DMS114 treated with DMSO at 0.1 percent for 48 hours (cell line): ENCODE results near the gene SLC10A3.

Experiments used
- DNase-seq: peaks from one replicate; lab custom pipeline; 2025; ENCODE audit not compliant: unreplicated experiment; lab: John Stamatoyannopoulos, UW

The SLC10A3 gene

GRCh38 chrX:154441984-154442707 lies 48.3 kb downstream of the SLC10A3 start:
- no peak for DNase-seq

DNA sequence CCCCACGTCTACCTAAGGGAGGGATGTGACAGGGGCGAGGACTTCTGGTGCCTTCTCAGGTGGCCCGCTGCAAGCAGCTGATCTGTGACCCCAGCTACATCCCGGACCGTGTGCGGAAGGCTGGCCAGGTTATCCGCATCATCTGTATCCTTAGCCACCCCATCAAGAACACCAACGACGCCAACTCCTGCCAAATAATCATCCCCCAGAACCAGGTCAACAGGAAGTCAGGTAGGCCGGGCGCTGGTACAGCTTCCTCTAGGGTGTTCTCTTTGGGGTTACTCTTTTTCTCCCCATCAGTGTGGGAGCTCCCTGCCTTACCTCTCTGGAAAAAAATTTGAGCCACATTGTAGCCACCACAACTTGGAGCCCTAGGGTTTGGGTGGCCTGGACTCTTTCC lies 48.9 kb downstream of the SLC10A3 start:
- no peak for DNase-seq

- DNase-seq: no peak
These were observed 49.6 kb downstream of the SLC10A3 start for GRCh38 chrX:154440623-154441357.

DNA sequence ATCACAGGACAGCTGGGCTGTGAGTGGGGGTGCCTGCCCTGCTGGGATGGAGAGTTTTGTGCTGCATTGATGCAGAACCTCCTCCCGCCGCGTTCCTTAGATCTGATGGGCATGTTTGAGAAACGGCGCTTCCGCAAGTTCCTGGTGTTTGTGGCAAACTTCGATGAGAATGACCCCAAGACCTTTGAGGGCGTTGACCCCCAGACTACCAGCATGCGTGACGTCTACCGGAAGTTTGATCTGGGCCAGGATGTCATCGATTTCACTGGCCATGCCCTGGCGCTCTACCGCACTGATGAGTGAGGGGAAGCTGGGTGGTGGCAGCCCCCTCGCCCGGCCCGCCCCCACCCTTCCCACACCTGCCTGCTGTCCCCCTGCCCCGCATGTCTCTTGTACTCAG lies 50.6 kb downstream of the SLC10A3 start:
- no peak for DNase-seq

DNA sequence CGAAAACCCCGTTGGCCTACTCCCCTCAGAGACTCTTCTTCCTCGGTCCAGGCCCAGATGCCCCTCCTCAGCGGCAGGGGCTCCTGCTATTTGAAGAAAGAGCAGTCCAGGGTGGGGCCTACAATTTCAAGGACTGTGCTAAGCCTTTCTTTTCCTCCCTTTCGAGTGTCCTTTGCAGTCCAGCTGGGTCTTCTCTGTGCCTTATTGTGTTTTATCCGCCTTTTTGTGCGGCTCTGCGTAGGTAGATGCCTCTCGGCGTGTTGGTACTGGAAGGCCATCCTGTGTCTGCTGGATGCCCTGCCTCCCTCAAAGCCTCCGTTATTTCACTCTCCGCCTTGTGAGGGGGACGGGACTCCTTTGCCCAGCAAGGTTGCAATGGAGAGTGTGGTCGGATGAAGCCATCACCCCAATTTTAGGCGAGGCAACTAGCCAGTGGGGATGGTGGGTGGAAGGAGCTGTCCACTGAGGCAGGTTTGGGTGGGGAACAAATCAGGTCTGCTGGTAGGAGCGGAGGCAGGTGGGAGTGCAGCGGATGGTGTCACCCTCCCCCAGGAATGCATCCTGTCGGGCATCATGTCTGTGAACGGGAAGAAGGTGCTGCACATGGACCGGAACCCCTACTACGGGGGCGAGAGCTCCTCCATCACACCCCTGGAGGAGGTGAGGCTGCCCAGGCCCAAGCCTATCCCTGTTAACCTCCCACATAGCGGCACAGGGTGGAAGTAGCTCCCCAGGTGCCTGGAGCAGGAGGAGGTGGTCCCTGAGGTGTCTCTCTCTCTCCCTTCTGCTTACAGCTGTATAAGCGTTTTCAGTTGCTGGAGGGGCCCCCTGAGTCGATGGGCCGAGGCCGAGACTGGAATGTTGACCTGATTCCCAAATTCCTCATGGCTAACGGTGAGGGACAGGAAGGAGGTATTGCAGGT lies 52.2 kb downstream of the SLC10A3 start:
- DNase-seq: no peak
